NCI-H2196 treated with DMSO at 0.1 percent for 48 hours (cell line): Measurements from ENCODE around the gene SLC25A42.
"Not testable (repeated sequence)": the region's sequence is repeated elsewhere in the genome, so short reads cannot be mapped to it uniquely, and the experiment has no call there.

Experiments used
- DNase-seq: peaks from one replicate; lab custom pipeline; 2025; ENCODE audit not compliant: unreplicated experiment; lab: John Stamatoyannopoulos, UW

The SLC25A42 gene

GRCh38 chr19:19133985-19134384, 70.2 kb downstream of the SLC25A42 start:
- no peak for DNase-seq

- DNase-seq, result no peak
Measured at GRCh38 chr19:19134687-19135158, 70.9 kb downstream of the SLC25A42 start.

GRCh38 chr19:19135713-19136112, 71.9 kb downstream of the SLC25A42 start:
- not testable (repeated sequence) for DNase-seq

- no peak for DNase-seq
Measured at GRCh38 chr19:19137556-19138108, 73.8 kb downstream of the SLC25A42 start.

- peak; percentile 93 for DNase-seq
Measured at GRCh38 chr19:19138109-19138981, 74.6 kb downstream of the SLC25A42 start, which contains the start of gene TMEM161A. TSS of gene TMEM161A (minus strand) at chr19:19138478. CDS start at chr19:19138428, 50 bp downstream.

- no peak for DNase-seq
Measured at GRCh38 chr19:19139876-19140229, 76.1 kb downstream of the SLC25A42 start.

- DNase-seq, result no peak
Measured at GRCh38 chr19:19140476-19140875, 76.7 kb downstream of the SLC25A42 start.

- no peak for DNase-seq
Measured at GRCh38 chr19:19142347-19142746, 78.6 kb downstream of the SLC25A42 start.

GRCh38 chr19:19145281-19145680, 81.5 kb downstream of the SLC25A42 start:
- no peak for DNase-seq

GRCh38 chr19:19145684-19146608, 82.2 kb downstream of the SLC25A42 start:
- DNase-seq, result peak; percentile 8

- DNase-seq, result no peak
Measured at GRCh38 chr19:19146865-19147264, 83.1 kb downstream of the SLC25A42 start.

- DNase-seq, result no peak
Measured at GRCh38 chr19:19147344-19147743, 83.5 kb downstream of the SLC25A42 start.

GRCh38 chr19:19148504-19148903, 84.7 kb downstream of the SLC25A42 start:
- DNase-seq, result not testable (repeated sequence)

- DNase-seq, result no peak
Measured at GRCh38 chr19:19149435-19149834, 85.6 kb downstream of the SLC25A42 start.

GRCh38 chr19:19151418-19151817, 87.6 kb downstream of the SLC25A42 start:
- no peak for DNase-seq

GRCh38 chr19:19152668-19153384, 89.0 kb downstream of the SLC25A42 start:
- DNase-seq, result no peak

- no peak for DNase-seq
Measured at GRCh38 chr19:19154768-19155494, 91.1 kb downstream of the SLC25A42 start.

GRCh38 chr19:19155495-19156219, 91.9 kb downstream of the SLC25A42 start:
- DNase-seq, result no peak

GRCh38 chr19:19157808-19158207, 94.0 kb downstream of the SLC25A42 start:
- no peak for DNase-seq
